H9 (cell line): ENCODE results near the gene SEC61A2. TPM values are rescaled to one million over a fixed set of nuclear protein-coding genes. Genes with fewer than 3 reads are reported as not detected.

Source experiments
- DNase-seq: peaks from one replicate; pipeline ENCODE4 v3.0.0-alpha.2; 2017
- H2AFZ ChIP-seq: one replicate; pipeline ENCODE4 v1.6.1; 2013; ENCODE audit warnings: mild to moderate bottlenecking, low read length, control low read depth, moderate library complexity
- H2AK5ac ChIP-seq: 2 replicates; pipeline ENCODE4 v1.6.1; 2013; ENCODE audit warnings: low read length, control low read depth, mixed read lengths; ENCODE audit not compliant: insufficient read length
- H2BK120ac ChIP-seq: one replicate; pipeline ENCODE4 v1.6.1; 2013; ENCODE audit warnings: low read depth, mild to moderate bottlenecking, low read length, control low read depth, inconsistent platforms; ENCODE audit not compliant: poor library complexity, severe bottlenecking
- H2BK12ac ChIP-seq: 2 replicates; pipeline ENCODE4 v1.6.1; 2013; ENCODE audit warnings: low read length, control low read depth, mixed read lengths, low read depth; ENCODE audit not compliant: insufficient read length
- H2BK15ac ChIP-seq: 2 replicates; pipeline ENCODE4 v1.6.1; 2013; ENCODE audit warnings: low read depth, low read length, control low read depth
- H2BK20ac ChIP-seq: one replicate; pipeline ENCODE4 v1.6.1; 2013; ENCODE audit warnings: low read depth, mild to moderate bottlenecking, low read length, control low read depth, inconsistent platforms; ENCODE audit not compliant: poor library complexity, severe bottlenecking
- H2BK5ac ChIP-seq: 2 replicates; pipeline ENCODE4 v1.6.1; 2013; ENCODE audit warnings: low read length, control low read depth, mixed read lengths; ENCODE audit not compliant: insufficient read length
- H3K14ac ChIP-seq: 2 replicates; pipeline ENCODE4 v1.6.1; 2013; ENCODE audit warnings: low read length, control low read depth; ENCODE audit not compliant: insufficient read depth
- H3K18ac ChIP-seq: 2 replicates; pipeline ENCODE4 v1.6.1; 2013; ENCODE audit warnings: low read depth, mild to moderate bottlenecking, mixed read lengths, low read length, control low read depth; ENCODE audit not compliant: insufficient read length
- H3K23ac ChIP-seq: 2 replicates; pipeline ENCODE4 v1.6.1; 2013; ENCODE audit warnings: low read length, control low read depth, mixed read lengths, low read depth; ENCODE audit not compliant: insufficient read length
- H3K23me2 ChIP-seq: 2 replicates; pipeline ENCODE4 v1.6.1; 2013; ENCODE audit warnings: low read depth, mild to moderate bottlenecking, mixed read lengths, low read length, control low read depth; ENCODE audit not compliant: insufficient read length, poor library complexity, severe bottlenecking
- H3K27ac ChIP-seq: 2 replicates; pipeline ENCODE4 v1.5.1; 2013; ENCODE audit warnings: low read length, control low read depth, mixed read lengths, low read depth; ENCODE audit not compliant: insufficient read length
- H3K27me3 ChIP-seq: 2 replicates; pipeline ENCODE4 v1.6.1; 2013; ENCODE audit warnings: low read length, control low read depth, inconsistent platforms; ENCODE audit not compliant: insufficient read depth
- H3K4ac ChIP-seq: 2 replicates; pipeline ENCODE4 v1.6.1; 2013; ENCODE audit warnings: low read depth, mild to moderate bottlenecking, control low read depth, inconsistent platforms, low read length, moderate library complexity
- H3K4me1 ChIP-seq: 2 replicates; pipeline ENCODE4 v1.6.1; 2013; ENCODE audit warnings: low read length, control low read depth, inconsistent platforms; ENCODE audit not compliant: insufficient read depth
- H3K4me2 ChIP-seq: 2 replicates; pipeline ENCODE4 v1.6.1; 2013; ENCODE audit warnings: low read length, control low read depth, mixed read lengths; ENCODE audit not compliant: insufficient read length, insufficient read depth
- H3K56ac ChIP-seq: 2 replicates; pipeline ENCODE4 v1.6.1; 2013; ENCODE audit warnings: low read depth, mild to moderate bottlenecking, mixed read lengths, low read length, control low read depth; ENCODE audit not compliant: insufficient read length
- H3K79me1 ChIP-seq: 2 replicates; pipeline ENCODE4 v1.6.1; 2013; ENCODE audit warnings: low read depth, mild to moderate bottlenecking, moderate library complexity, low read length, control low read depth, inconsistent platforms; ENCODE audit not compliant: insufficient read depth, poor library complexity, severe bottlenecking
- H3K79me2 ChIP-seq: 2 replicates; pipeline ENCODE4 v1.6.1; 2013; ENCODE audit warnings: low read length, control low read depth, inconsistent platforms; ENCODE audit not compliant: insufficient read depth
- H3K9ac ChIP-seq: 2 replicates; pipeline ENCODE4 v1.6.1; 2013; ENCODE audit warnings: low read length, control low read depth, mixed read lengths; ENCODE audit not compliant: insufficient read length; ENCODE audit errors: extremely low read depth
- H3K9me3 ChIP-seq: one replicate; pipeline ENCODE4 v1.6.1; 2013; ENCODE audit warnings: low read depth, low read length, inconsistent platforms; ENCODE audit not compliant: control insufficient read depth
- H3T11ph ChIP-seq: one replicate; pipeline ENCODE4 v1.6.1; 2013; ENCODE audit warnings: mild to moderate bottlenecking, low read length, control low read depth, inconsistent platforms
- H4K20me1 ChIP-seq: one replicate; pipeline ENCODE4 v1.6.1; 2013; ENCODE audit not compliant: control insufficient read depth, insufficient read length, insufficient read depth
- H4K5ac ChIP-seq: 2 replicates; pipeline ENCODE4 v1.6.1; 2013; ENCODE audit warnings: low read depth, mild to moderate bottlenecking, mixed read lengths, low read length, control low read depth; ENCODE audit not compliant: insufficient read length
- H4K8ac ChIP-seq: replicated peaks from 2 replicates; pipeline ENCODE4 v1.6.1; 2013; ENCODE audit warnings: low read length, control low read depth, mixed read lengths, low read depth; ENCODE audit not compliant: insufficient read length
- H4K91ac ChIP-seq: 2 replicates; pipeline ENCODE4 v1.6.1; 2013; ENCODE audit warnings: low read depth, mild to moderate bottlenecking, moderate library complexity, mixed read lengths, low read length, control low read depth; ENCODE audit not compliant: insufficient read length
- H3K27ac Mint-ChIP-seq, 3 experiments: 2 replicates in 2 of 3; 3 replicates in 1 of 3; pipeline ENCODE4 v1.8.0; 2020 to 2021; ENCODE audit warnings: mixed read lengths in 3 of 3, mild to moderate bottlenecking in 1 of 3, moderate library complexity in 1 of 3
- H3K27me3 Mint-ChIP-seq: 2 replicates; pipeline ENCODE4 v1.8.0; 2021; ENCODE audit warnings: low read depth, mild to moderate bottlenecking, moderate library complexity, mixed read lengths
- H3K36me3 Mint-ChIP-seq, 3 experiments: 2 replicates in 2 of 3; 3 replicates in 1 of 3; pipeline ENCODE4 v1.8.0; 2020 to 2021; ENCODE audit warnings: low read depth in 3 of 3, mixed read lengths in 3 of 3; ENCODE audit not compliant: insufficient read depth in 1 of 3
- H3K4me1 Mint-ChIP-seq, 2 experiments: 2 replicates each; pipeline ENCODE4 v1.8.0; 2020; ENCODE audit warnings: mixed read lengths in 2 of 2
- H3K4me3 Mint-ChIP-seq, 2 experiments: 2 replicates in 1 of 2; 3 replicates in 1 of 2; pipeline ENCODE4 v1.8.0; 2020 to 2021; ENCODE audit warnings: mild to moderate bottlenecking in 2 of 2, mixed read lengths in 2 of 2, moderate library complexity in 1 of 2
- H3K9me3 Mint-ChIP-seq, 2 experiments: 2 replicates in 1 of 2; 3 replicates in 1 of 2; pipeline ENCODE4 v1.8.0; 2020; ENCODE audit warnings: mild to moderate bottlenecking in 2 of 2, mixed read lengths in 2 of 2, moderate library complexity in 1 of 2
- WGBS: extraction: QIAGEN DNeasy Blood & Tissue Kit; methylation state at CpG from one replicate; pipeline ENCODE4 v1.1.7; 2013; ENCODE audit warnings: missing lambda C conversion rate, low lambda C conversion rate, mixed read lengths; ENCODE audit not compliant: insufficient read length; ENCODE audit errors: extremely low coverage; 5-methylcytosine and 5-hydroxymethylcytosine counted together
- total RNA-seq: library from RNA; stranded (reverse); gene quantifications from 2 replicates; pipeline ENCODE4 v1.2.1, GENCODE V29; 2021
- TF ChIP-seq, protein P1 (sequence below): fragments of 200-600 bp; sonication (generic); conservative IDR thresholded peaks from 3 replicates; pipeline ENCODE4 v1.8.0; 2021; ENCODE audit warnings: antibody characterized with exemption, mild to moderate bottlenecking

SEC61A2 gene
- total RNA-seq, 1 experiment from 2014 or later = 13.9 TPM

DNA sequence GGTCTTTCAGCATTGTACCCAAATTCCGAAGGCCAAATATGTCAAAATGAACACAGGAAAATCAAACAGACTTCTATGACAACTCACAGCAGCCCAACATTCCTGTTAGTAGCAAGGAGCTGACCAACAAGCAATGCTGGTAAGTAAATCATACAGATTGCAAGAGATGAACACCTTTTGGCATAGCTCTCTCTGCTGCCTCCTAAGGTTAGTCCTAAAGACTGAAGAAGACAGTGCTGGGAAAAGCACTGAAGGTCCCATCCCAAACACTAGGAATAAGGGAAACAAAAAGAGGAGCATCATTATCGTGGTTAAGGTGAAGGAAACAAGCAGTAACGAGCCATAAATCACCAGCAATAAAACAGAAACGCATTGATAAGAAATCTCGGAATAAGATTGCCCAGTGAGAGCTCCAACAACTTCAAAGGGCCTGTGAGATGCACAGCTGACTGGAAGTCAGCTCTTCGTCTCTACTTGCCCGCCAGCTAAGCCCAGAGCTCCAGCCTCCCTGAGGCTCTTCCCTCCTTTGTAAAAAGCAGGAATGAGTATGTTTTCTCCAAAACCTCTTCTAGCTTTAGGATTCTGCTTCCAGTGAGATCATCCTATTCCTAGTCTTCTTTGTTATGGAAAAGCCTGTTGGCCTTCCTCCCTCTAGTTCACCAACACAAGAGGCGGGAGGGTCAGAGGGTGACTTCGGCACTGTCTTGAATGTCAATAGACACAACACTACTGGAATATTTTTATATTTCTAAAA, 50.9 kb downstream of the SEC61A2 start:
- Mint-ChIP-seq H3K9me3 (no peaks in the 10 kb centered on the region), H3K4me3 (no peak overlapping the region; a peak in 1 of 5 replicates), H3K36me3 (peaks cover 12 to 62% (median 34%) of the 10 kb centered on the region in 3 experiments), H3K4me1 (peaks cover 23 to 27% of the 10 kb centered on the region in 2 experiments), H3K27ac (peak overlapping the region; percentile 28 to 95 (median 57); a peak in 6 of 7 replicates), H3K27me3 (no peaks in the 10 kb centered on the region; the same call in 1 of the 2 replicates)
- no peaks in the 10 kb centered on the region for H3K27me3 ChIP-seq
- no peak overlapping the region for H2BK5ac ChIP-seq
- no peak overlapping the region for H3K4me2 ChIP-seq
- no peak overlapping the region for H2BK120ac ChIP-seq
- H4K5ac ChIP-seq = no peak overlapping the region
- H3K79me1 ChIP-seq = no peaks in the 10 kb centered on the region
- no peak overlapping the region for H3T11ph ChIP-seq
- H3K9ac ChIP-seq = no peak overlapping the region
- TF ChIP-seq, protein P1, sequence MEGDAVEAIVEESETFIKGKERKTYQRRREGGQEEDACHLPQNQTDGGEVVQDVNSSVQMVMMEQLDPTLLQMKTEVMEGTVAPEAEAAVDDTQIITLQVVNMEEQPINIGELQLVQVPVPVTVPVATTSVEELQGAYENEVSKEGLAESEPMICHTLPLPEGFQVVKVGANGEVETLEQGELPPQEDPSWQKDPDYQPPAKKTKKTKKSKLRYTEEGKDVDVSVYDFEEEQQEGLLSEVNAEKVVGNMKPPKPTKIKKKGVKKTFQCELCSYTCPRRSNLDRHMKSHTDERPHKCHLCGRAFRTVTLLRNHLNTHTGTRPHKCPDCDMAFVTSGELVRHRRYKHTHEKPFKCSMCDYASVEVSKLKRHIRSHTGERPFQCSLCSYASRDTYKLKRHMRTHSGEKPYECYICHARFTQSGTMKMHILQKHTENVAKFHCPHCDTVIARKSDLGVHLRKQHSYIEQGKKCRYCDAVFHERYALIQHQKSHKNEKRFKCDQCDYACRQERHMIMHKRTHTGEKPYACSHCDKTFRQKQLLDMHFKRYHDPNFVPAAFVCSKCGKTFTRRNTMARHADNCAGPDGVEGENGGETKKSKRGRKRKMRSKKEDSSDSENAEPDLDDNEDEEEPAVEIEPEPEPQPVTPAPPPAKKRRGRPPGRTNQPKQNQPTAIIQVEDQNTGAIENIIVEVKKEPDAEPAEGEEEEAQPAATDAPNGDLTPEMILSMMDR = peak; percentile 36; the same call in 2 of the 3 replicates
- H4K20me1 ChIP-seq = no peaks in the 10 kb centered on the region
- no peak overlapping the region for H2AFZ ChIP-seq
- no peak overlapping the region for H3K56ac ChIP-seq
- H3K14ac ChIP-seq = no peak overlapping the region
- no peaks in the 10 kb centered on the region for H3K23me2 ChIP-seq
- WGBS = no CpG with 5 or more reads among the region's 9 CpGs
- H3K9me3 ChIP-seq = no peaks in the 10 kb centered on the region
- no peak overlapping the region for H2BK15ac ChIP-seq
- no peak overlapping the region for H4K8ac ChIP-seq
- H3K4ac ChIP-seq = no peak overlapping the region
- DNase-seq = peak; percentile 45
- H4K91ac ChIP-seq = no peak overlapping the region
- no peak overlapping the region for H2BK12ac ChIP-seq
- H2BK20ac ChIP-seq = no peak overlapping the region
- no peak overlapping the region for H2AK5ac ChIP-seq
- no peaks in the 10 kb centered on the region for H3K79me2 ChIP-seq
- H3K4me1 ChIP-seq = peaks cover 9% of the 10 kb centered on the region; the same call in 1 of the 2 replicates
- no peak overlapping the region for H3K23ac ChIP-seq
- peak overlapping the region; percentile 14 for H3K27ac ChIP-seq
- H3K18ac ChIP-seq = no peak overlapping the region
